Measurements from ENCODE around the gene DRGX. TPM values are rescaled to one million over a fixed set of nuclear protein-coding genes. Genes with fewer than 3 reads are reported as not detected.

The DRGX gene
- total RNA-seq, 1 experiment from 2014 or later: not detected

- no peak for DNase-seq (ENCODE audit: low spot score)
Observed at GRCh38 chr10:49318755-49319154, 77.1 kb downstream of the DRGX start.

DNA sequence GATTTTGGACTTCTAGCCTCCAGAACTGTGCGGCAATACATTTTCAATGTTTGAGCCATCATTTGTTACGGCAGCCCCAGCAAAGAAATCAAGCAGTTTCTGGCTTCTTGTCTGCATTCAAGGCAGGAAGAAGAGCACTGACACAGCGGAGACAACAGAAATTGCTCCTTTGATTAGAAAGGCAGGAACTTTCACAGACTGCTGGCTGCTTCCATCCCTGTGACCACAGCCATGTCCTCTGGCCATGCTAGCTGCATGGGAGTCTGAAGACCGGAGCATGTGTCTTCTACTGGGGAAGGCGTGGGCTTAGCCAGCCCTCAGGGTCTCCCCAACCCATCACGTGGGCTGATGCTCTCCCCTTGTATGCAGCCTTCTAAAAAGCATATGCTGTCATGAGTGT lies 77.9 kb downstream of the DRGX start:
- no peak for DNase-seq (ENCODE audit: low spot score)

- no peak for DNase-seq (ENCODE audit: low spot score)
Observed at GRCh38 chr10:49314806-49315205, 81.1 kb downstream of the DRGX start.

Other genes with a start within 250 kb of the DRGX start
- 0.48 and 5.2 TPM in 2 replicates for gene TMEM273, start 207.7 kb downstream of the DRGX start, total RNA-seq (2014; rRNA removed; shearing (Covaris generic))
- gene C10orf71, start 96.9 kb downstream of the DRGX start, total RNA-seq (2014; rRNA removed; shearing (Covaris generic)): not detected in 2 replicates
- gene ERCC6, start 143.0 kb upstream of the DRGX start, total RNA-seq (2014; rRNA removed; shearing (Covaris generic)): 4.5 and 5.7 TPM in 2 replicates
- gene SLC18A3, start 214.2 kb upstream of the DRGX start, total RNA-seq (2014; rRNA removed; shearing (Covaris generic)): not detected in 2 replicates
- not detected in 2 replicates for gene CHAT, start 217.9 kb upstream of the DRGX start, total RNA-seq (2014; rRNA removed; shearing (Covaris generic))